Raji (cell line): ENCODE data around the gene ASTN1.

Source experiments
- POLR2A ChIP-seq: IDR thresholded peaks from 2 replicates; pipeline ENCODE4 v1.6.1; 2011; ENCODE audit warnings: low read depth, low read length, control low read depth; ENCODE audit not compliant: insufficient read depth

ASTN1 gene

DNA sequence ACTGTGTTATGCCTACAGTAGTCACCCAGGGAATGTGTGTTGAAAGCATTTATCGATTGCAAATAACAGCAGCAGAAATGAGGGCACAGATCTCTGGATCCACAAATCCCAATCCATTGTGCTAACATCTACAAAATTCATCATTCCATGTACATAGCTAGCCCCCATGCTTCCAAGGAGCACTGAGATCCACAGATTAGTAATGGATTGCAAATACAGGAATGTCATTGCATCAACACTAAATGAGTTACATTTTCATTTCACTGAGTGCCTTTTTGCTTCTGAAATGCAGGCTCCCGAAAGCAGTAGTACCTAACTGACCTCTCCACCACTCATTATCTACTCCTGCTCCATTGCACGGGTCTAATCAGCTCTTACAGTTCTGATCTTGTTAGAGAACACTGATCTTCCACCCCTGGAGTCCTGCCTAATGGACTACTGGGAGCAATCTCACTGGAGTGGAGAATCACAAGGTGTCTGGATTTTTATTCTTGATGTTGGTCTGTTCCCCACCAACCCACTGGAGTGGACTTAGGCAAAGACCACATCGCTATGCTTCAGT lies 30.5 kb downstream of the ASTN1 start:
- TF ChIP-seq POLR2A = no peak

DNA sequence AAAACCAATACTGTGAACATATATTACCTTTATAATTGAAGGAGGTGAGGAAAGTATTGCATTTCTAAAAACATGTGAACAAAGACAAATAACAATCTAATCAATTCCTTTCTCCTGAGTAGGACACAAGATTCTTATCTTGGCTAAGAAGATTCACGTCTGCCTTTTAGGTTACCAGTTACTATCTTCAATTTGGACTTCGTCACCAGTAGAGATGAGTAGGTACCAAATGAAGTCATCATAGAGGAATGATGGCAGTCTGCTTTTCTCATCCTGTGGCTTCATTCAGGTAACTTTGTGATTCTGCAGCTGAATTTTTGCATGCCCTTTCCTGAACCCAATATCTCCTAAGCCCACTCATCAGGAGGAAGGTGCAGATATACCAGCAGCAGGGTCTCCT lies 32.4 kb downstream of the ASTN1 start:
- no peak for TF ChIP-seq POLR2A

DNA sequence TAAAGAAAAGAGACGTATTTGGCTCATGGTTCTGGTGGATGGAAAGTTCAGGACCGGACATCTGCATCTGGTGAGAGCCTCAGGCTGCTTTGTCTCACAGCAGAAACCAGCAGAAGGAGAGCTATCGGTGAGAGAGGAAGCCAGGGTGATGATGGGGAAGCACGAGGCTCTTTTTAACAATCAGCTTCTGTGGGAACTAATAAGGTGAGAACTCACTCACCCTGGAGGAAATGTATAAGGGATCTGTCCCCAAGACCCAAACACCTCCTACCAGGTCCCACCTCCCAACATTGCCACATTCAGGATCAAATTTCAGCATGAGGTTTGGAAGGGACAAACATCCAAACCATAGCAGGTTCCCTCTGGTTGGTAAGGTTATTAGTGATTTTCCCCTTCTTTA lies 32.8 kb downstream of the ASTN1 start:
- TF ChIP-seq POLR2A = no peak

DNA sequence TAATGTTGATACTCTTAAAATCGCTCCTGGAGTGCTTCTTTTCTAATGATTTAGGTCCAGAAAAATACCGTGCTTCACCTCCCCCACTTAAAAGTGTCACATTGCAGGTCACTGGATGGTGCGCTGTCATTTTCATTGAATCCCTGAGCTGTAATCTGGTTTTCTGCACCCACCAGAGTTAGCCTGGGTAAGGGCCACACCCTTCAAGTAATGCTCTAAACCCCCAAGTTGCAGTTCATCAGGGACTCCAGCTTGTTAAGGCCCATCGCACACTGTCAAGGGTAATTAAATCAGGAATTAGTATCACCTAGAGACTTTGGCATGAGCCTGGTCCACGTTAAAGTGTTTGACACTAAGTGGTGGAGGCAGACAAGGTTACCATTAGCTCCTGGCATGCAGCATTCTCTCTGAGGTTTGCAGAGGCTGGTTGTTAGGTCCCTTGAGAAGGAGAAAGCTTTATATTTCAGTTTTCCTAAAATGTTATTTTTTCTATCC lies 34.0 kb downstream of the ASTN1 start:
- TF ChIP-seq POLR2A = no peak

DNA sequence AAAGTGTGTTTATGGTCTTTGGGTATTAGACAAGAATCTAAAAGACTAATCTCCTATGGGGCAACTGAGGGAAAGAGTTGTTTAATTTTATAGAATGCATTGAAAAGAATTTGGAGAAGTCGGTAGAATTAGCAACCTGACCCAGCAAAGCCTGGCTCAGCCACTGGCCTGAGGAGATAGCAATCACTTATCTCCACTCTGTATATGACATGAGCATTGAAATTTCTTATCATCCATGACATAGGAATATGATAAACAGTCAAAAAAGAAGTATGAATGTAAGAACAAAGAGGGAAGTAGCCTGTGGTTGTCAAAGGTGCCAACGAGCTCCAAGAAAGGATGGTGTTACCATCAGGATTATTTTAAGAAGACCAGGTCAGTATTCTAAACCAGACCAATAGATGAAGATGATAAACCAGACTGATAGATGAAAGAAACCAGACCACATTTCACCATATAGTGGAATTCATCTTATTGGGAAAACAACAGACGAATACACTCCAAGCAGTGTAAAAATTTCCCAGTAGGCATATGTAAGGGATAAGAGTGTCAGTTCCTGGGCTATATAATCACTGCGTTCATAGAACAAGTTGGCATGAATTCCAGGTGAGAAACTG lies 35.7 kb downstream of the ASTN1 start:
- TF ChIP-seq POLR2A = no peak

DNA sequence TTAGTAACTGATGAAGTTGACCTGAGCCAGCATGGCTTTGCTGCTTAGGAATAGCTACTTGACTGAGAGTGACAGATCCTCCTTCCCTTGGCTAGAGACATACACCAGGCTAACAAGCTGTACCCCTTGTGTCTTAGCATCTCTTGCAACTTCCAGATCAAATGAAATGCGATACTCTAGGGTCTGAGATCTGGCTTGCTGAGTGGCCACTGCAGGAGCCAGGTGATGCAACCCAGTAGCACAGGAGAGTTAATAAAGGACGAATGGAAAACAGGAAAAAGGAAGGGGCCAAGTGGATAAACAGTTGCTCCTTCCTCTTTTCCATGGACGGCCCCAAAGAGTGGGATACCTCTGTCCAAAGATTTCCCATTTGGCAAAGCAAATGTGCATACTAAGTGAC lies 38.2 kb downstream of the ASTN1 start:
- no peak for TF ChIP-seq POLR2A

DNA sequence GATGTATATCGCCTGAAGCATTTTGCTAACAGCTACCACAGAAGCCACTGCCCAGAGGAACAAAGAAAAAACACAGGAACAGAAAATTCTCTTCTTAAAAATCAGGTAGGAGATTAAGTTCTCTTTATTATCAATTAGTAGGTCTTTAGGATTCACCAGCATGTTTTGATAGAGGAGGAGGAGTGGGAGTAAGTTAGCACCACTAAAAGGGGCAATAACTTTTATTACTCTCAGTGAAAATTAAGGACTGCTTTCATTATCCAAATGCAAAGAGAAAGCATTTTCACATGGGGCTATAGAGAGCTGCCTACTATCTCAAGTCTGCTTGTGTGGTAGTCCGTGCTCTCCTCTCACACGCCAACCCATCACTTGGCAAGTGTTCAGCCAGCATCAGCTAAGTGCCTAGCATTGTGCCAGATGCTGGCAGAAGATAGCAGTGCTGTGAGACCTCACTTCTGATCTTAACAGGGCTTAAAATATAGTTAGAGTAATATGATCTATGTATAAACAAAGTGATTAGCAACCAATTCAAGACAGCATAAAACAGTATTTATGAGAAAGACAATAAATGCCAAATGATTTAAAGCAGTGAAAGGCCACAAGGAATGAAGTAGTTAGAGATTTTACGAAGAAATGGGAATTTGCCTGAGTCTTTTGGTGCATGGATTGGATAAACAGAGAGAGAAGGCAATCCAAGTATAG lies 39.8 kb downstream of the ASTN1 start:
- no peak for TF ChIP-seq POLR2A

DNA sequence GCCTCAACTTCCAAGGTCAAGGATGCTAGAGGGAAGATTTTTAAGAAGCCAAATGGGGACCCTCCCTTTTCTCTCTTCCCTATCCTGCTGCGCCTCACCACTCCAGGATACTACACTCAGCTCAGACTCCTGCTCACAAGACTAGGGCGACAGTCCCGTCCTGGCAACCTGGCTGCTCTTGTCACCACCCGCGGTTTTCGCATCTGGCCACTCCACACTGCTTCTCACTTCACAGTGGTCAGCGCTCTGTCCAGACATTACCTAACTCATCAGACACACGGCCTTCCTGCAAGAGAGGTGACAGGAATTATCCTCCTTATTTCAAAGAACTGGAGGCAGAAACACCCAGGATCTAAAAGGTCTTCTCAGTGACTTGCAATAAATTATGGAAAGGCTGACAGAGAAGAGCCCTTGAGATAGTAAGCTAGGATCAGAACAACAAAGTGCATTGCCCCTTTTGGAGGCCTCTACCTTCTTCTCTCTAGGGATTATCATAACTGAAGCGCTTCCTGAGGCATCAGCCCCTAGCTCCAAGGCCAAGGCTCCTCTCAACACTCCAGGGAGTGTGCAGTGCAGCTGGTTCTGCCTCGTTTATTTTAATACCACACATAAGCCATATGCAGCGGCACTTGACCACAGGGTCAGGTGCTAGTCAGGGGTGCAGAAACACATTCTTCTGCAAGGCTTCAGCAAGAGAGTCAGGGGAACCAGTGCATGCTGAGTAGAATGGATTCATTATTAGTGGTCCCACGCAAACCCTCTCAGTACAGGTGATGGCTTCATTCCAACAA lies 41.9 kb downstream of the ASTN1 start:
- no peak for TF ChIP-seq POLR2A

DNA sequence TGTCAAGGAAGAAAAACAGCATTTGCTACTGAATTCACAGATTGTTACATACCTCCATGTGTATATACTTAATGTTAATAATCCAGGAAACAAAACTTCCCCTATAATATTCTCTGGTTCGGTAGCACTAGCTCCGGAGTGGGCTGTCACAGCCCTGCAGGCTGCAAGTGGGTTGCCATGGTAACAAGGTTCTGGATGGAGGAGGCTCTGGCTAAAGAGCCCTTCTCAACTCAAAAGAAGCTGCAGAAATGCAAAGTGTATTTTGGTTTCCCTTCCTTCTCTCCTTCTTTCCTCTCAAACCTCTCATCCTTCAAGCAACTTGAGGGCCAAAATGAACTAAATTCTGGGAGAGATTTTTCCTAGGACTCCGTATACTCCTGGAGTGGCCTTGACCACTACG lies 45.2 kb downstream of the ASTN1 start:
- no peak for TF ChIP-seq POLR2A

DNA sequence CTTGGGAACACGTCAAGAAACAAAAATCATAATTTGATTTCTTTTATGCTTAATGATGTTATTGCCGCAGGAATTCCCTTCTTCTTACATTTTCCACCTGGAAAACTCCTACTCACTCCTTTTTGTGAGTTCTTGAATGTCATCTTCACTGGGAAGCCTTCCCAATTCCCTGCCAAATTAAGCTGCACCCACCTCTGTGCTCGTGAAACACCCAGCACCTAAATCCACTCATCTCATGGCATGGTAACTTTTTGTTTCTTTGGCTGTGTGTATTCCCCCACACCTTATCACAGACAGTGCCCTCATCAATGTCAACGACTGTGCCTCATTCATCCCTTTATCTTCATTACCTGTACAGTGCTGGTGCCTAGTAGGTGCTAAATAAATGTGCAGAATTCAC lies 45.6 kb downstream of the ASTN1 start:
- no peak for TF ChIP-seq POLR2A

DNA sequence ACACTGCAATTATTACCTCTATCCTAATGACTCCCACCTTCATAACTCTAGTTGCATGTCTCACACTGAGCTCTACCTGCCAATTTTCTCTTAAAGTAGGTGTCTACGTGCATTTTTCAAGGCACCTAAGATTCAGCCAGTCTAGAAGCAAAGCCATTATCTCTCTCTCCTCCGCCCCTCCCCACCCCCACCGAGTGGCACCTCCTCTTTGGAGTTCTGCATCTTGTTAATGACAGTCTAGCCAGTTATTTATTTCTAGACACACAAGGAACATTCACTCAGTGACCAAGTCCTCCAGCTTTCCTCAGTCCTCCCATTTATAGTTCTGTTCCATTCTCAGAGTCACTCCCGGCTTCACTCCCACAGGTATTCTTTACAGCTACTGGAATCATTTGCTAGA lies 47.6 kb downstream of the ASTN1 start:
- TF ChIP-seq POLR2A = no peak

DNA sequence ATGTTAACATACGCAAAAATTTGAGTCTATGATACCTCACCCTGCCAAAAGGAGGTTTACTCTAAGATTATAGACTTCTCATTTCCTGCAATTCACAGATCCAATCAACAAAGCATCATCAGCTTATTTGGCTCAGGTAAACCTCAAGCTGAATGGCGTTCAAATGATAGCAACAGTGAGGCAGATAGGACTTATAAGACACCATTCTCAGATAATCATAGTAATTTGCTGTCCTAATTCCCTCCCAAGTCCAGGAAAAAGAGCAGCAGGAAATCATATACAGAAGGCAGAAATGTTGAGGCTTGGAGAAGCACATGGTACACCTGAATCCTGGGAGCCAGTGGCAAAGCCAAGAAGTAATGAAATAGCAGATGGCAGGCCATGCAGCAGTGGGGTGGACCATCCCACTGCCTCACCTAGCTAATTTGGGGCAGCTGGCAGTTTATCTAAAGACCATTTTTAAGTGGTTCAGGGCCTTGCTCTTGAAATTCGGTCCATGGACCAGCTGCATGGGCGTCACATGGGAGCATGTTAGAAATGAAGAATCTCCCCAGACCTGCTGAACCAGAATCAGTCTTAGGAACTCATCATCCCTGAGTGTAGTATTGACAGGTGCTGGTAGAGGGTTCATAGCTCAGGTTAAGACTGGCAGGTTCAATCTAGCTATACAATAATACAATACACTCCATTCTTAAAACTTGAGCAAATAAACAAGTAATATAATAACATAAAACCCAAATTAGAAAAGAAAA lies 57.7 kb downstream of the ASTN1 start:
- TF ChIP-seq POLR2A = no peak

DNA sequence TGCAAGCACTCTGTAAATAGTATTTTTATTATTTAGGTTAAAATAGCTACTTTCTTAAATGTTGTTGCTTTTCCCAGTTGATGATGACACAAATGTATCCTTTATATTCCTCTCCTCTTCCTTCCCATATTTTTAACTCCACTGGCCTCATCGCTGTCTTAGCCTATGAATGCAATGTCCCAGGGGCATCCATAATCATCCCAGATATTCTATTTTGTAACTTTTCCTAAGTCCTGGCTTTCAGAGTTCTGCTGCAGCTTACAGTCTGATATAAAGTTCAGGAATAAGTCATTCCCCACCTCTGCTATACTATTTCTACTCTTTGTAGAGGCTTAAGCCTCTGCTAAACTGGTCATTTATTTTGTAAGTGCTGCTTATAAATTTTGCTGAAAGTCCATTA lies 58.3 kb downstream of the ASTN1 start:
- TF ChIP-seq POLR2A = no peak

DNA sequence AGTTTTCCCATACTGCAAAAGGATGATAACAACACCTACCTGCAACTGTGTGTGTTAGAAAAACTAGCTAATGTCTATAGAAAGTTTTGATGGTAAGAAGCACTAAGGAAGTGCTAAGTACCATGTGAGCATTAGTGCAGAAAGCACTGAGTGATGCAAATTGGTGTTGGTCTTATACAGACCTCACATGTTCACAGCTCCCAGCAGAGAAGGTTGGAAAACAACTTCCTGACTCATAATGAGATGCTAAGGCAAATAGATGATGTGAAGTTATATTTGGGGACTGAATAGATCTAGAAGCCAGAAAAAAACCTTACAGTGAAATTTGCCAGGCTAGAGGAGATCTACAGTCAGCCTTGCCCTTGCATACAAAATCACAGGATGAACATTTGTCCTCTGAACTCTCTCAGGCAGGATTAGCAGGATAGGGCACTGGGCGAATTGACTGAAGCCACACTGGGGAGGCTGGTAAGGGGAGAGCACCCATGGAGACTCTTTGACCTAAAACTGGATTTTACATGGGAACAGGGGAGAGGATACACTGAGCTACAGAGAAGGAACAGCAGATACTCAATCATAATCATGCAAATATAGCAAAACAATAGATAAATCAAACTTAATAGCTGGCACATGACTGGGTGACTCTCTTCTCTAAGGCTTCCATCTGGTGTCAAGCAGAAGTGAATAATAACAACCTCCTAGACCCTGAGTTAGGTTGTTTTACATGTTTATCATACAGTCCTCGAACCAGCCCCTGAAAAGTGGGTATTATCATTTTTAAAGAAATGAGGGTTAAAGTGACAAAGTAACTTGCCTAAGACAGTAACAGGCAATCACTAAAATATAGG lies 61.3 kb downstream of the ASTN1 start:
- no peak for TF ChIP-seq POLR2A
